ENCODE measurements around the gene TCF4.

TCF4 gene

GRCh38 chr18:55370936-55371335 lies 217.1 kb downstream of the TCF4 start:
- no peak for TF ChIP-seq CTCF (IDR thresholded peaks at IDR 0.05; ENCODE audit: control insufficient read depth, extremely low read depth, insufficient read depth)
- DNase-seq (ENCODE audit: low read depth), result no peak
- no peak overlapping the region for H3K4me3 ChIP-seq (ENCODE audit: low read depth, low read length)

GRCh38 chr18:55369346-55369745 lies 218.6 kb downstream of the TCF4 start:
- H3K4me3 ChIP-seq (ENCODE audit: low read depth, low read length), result no peak overlapping the region
- DNase-seq (ENCODE audit: low read depth), result no peak
- TF ChIP-seq CTCF (IDR thresholded peaks at IDR 0.05; ENCODE audit: control insufficient read depth, extremely low read depth, insufficient read depth), result no peak

- no peak overlapping the region for H3K4me3 ChIP-seq (ENCODE audit: low read depth, low read length)
- TF ChIP-seq CTCF (IDR thresholded peaks at IDR 0.05; ENCODE audit: control insufficient read depth, extremely low read depth, insufficient read depth), result no peak
- DNase-seq (ENCODE audit: low read depth), result no peak
Observed at GRCh38 chr18:55365342-55365741, 222.7 kb downstream of the TCF4 start.

GRCh38 chr18:55362303-55362702 lies 225.7 kb downstream of the TCF4 start:
- DNase-seq (ENCODE audit: low read depth), result no peak
- H3K4me3 ChIP-seq (ENCODE audit: low read depth, low read length), result no peak overlapping the region
- no peak for TF ChIP-seq CTCF (IDR thresholded peaks at IDR 0.05; ENCODE audit: control insufficient read depth, extremely low read depth, insufficient read depth)

- H3K4me3 ChIP-seq (ENCODE audit: low read depth, low read length), result no peak overlapping the region
- no peak for DNase-seq (ENCODE audit: low read depth)
- TF ChIP-seq CTCF (IDR thresholded peaks at IDR 0.05; ENCODE audit: control insufficient read depth, extremely low read depth, insufficient read depth), result no peak
Observed at GRCh38 chr18:55361492-55362250, 226.3 kb downstream of the TCF4 start.

GRCh38 chr18:55360061-55360460 lies 227.9 kb downstream of the TCF4 start:
- no peak for DNase-seq (ENCODE audit: low read depth)
- no peak for TF ChIP-seq CTCF (IDR thresholded peaks at IDR 0.05; ENCODE audit: control insufficient read depth, extremely low read depth, insufficient read depth)

GRCh38 chr18:55356815-55357214 lies 231.2 kb downstream of the TCF4 start:
- H3K4me3 ChIP-seq (ENCODE audit: low read depth, low read length), result no peak overlapping the region
- DNase-seq (ENCODE audit: low read depth), result no peak
- no peak for TF ChIP-seq CTCF (IDR thresholded peaks at IDR 0.05; ENCODE audit: control insufficient read depth, extremely low read depth, insufficient read depth)

More at GRCh38 chr18:55360061-55360460, 227.9 kb downstream of the TCF4 start:
- no peak overlapping the region for H3K4me3 ChIP-seq (ENCODE audit: low read depth, low read length)
